Measurements from ENCODE around the gene DCAF4. TPM values are rescaled to one million over a fixed set of nuclear protein-coding genes. Genes with fewer than 3 reads are reported as not detected.

The DCAF4 gene, protein sequence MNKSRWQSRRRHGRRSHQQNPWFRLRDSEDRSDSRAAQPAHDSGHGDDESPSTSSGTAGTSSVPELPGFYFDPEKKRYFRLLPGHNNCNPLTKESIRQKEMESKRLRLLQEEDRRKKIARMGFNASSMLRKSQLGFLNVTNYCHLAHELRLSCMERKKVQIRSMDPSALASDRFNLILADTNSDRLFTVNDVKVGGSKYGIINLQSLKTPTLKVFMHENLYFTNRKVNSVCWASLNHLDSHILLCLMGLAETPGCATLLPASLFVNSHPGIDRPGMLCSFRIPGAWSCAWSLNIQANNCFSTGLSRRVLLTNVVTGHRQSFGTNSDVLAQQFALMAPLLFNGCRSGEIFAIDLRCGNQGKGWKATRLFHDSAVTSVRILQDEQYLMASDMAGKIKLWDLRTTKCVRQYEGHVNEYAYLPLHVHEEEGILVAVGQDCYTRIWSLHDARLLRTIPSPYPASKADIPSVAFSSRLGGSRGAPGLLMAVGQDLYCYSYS
- total RNA-seq, result 10.3 TPM

DNA sequence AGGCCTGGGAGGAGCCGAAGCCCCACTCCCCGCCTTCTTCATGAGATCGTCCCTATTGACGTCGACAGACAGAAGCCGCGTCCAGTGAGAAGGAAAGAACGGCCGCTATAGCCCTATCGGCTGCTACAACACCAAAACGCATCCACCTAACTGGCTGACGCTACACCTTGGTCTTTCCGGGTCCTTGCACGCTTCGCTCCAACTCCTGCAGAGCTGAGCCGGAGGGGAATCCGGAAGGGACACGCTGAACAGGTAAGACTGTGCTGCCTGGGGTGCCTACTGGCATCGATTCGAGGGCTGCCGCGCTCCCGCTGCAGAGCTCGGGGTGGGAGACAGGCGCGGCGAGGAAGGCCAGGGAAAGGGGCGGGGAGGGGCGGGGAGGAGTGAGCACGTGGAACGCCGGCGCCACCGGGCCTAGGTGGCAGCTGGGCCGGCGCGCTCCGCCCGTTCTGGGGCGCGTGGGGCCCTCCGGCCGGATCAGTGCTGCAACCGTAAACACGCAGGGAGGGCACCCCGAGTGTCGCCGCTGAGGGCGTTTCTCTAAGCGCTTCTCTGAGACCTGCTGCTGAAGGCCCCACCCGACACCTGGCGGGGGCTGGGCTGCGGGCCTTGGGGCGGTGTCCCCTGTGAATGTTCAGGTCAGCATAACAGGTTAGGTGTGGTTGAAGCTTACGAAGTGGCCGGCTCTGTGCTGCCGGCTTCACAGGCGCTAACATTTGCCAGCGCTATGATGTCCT is at the start of gene DCAF4:
TSS of gene DCAF4 (plus strand) at position 173 of the 737 bp plus-strand sequence. CDS start 11,515 bp downstream, outside the sequence.
- DNase-seq, result peak; percentile 96

DNA sequence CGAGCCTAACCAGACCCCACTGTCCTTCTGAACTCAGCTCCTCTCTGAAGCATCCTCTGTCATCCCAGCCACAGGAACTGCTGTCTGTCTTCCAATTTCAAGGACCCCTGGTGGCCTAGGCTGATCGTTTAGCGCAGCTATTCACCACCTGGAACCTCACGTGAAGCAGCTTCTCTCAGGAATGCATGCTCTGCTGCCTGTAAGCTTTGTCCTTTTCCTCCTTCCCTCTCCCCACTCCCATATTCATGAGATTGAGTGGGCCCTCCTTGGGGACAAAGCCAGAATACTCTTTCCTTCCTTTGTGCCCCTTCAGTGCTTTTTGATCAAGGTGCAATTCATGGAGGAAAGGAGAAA is 49.6 kb upstream of the DCAF4 start:
- DNase-seq, result no peak

DNA sequence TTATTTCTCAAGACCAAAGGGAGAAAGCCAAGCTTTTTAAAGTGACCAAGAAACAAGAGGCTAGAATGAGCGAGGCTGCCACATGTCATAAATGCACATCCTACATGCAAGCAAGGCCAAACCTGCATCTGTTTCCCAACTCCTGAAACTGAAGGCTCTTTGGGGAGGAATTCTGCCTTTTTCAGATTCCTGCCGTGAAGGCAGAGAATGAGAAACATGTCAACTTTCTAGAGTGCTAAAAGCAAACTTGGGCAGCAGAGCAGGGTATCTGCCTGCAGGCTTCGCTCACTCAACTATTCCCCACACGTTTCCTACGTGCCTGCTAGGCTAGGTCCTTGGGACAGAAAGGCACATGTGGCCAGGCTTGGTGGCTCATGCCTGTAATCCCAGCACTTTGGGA is 47.5 kb upstream of the DCAF4 start:
- DNase-seq, result no peak

DNA sequence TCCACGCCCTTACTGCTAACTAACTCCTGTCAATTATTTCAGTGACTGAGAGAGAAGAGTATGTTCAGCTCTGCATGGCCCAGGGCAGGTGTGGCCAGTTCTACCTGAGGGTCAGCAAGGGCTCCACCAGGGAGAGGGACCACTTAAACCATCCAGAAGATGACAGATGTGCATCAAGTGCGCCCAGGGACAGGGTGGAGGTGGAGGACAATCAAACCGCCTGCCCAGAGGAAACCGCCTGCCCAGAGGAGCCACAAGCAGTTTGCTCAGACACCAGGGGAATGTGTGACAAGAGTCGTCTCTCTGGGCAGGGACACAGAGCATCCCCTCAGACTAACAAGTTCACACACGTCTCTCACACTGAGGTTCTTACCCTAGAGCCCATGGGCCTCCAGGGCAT is 46.8 kb upstream of the DCAF4 start:
- DNase-seq, result no peak

DNA sequence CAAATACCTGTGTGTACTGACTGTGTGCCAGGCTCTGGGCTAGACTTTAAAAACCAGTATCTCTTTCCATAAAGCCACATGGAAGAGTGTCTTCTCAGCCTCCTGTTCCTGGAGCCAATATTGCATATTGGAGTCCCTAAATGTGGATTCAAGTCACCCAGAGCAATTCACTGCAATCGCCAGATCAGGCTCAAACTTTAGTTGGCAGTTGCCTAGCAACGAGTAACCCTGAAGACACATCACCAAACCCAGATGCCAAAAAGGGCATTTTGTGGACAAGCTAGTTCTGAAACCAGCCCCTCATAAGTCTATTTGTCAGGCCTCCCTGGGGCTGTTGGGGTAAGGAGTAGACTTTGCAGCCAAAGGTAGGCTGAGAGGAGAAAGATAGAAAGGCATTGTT is 46.1 kb upstream of the DCAF4 start:
- DNase-seq, result no peak

DNA sequence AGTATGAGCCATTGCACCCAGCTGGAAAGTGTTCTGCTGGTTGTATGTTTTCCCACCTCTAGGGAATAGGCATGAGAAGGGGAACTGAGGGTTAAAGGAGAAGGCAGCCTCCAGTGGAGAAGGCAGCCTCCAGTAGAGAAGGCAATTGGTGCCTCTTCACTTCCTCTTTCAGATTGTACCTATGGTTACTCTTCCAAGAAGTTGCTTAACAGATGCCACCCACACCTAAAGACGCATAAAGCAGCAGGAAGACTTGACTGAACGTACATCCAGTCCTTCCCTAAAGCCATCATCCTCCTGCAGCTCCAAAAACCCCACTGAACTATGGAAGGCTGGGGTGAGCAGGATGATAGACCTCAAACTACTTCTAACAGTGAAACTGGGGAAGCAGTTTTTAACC is 45.4 kb upstream of the DCAF4 start:
- DNase-seq, result no peak

DNA sequence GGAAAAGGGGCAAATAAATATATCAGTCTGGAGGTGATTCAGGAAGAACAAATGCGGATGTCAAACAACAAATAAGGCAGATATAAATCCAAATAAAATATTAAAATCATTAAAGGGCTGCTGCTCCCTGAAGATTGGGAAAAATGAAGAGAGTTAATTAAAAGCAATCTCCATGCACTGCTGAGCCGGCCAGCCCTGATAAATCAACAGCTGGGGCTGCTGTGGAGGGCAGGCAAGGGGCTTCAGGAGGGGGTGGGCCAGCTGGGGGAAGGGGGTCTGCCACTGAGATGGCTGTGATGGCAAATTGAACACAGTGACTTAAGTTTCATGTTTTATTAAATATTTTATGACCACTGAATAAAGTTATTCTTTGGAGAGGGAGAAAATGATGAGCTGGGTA is 44.7 kb upstream of the DCAF4 start:
- DNase-seq, result no peak

DNA sequence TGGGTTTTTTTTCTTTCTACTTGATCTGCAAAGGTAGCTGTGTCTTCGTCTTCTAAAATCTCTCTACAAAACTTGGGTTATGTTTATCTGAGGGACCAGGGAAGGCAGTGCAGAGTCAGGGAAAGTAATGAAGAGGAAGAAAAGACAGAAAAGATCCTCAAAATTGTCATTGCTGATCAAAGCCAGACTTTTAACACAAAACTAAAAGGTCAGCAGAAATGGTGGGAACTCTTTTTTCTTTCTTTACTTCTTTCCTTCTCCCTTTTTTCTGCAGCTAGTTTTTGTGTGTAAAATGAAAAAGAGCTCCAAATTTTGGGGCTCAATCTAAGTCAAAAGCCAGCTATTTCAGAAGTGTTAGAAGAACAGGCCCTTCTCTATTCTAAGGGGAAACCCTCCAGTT is 44.2 kb upstream of the DCAF4 start:
- no peak for DNase-seq

DNA sequence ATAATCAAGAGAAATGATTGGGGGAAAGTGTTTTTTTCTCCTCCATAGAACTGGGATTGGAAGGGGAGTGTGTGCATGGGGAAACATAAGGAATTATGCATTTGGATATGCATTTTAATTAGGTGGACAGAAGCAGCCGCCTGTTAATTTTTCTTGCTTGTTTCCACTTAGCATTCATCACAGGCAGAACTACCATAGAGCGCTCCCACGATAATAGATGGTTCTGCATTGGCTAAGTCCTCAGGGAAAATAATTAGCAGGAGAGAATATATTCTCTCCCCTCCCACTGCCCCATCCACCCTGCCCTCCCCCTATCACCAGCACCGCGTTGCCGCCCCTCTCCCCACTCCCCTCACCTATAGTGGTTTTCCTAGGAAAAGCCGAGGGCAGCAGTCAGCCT is 43.8 kb upstream of the DCAF4 start:
- DNase-seq, result no peak

DNA sequence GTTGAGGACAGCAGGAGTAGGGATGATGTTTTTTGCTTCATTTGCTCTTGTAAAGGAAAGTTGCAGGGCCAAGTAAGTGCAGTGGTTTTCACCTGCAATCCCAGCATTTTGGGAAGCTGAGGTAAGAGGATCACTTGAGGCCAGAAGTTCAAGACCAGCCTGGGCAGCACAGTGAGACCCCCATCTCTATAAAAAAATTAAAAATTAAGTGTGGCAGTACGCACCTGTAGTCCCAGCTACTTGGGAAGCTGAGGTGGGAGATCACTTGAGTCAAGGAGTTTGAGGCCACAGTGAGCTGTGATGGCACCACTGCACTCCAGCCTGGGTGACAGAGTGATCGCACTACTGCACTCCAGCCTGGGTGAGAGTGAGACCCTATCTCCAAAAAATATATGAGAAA is 43.2 kb upstream of the DCAF4 start:
- no peak for DNase-seq

DNA sequence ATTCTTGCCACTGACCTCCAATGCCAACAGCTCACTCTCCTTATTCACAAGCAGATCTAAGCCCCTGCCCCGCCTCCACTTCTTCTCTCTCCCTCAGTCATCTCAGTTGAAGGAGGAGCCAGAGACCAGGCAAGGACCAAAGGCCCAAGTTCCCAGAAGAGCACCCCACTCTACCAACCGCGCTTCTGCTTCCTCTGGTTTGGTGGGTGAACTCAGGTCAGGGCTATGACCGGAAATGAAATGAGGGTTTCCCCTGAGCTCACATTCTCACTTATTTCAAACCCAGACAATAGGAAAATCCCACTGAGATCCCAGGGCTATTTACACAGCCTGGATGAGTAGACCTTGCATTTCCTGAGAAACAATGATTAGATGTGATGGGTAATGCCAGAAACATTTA is 42.3 kb upstream of the DCAF4 start:
- DNase-seq, result no peak

DNA sequence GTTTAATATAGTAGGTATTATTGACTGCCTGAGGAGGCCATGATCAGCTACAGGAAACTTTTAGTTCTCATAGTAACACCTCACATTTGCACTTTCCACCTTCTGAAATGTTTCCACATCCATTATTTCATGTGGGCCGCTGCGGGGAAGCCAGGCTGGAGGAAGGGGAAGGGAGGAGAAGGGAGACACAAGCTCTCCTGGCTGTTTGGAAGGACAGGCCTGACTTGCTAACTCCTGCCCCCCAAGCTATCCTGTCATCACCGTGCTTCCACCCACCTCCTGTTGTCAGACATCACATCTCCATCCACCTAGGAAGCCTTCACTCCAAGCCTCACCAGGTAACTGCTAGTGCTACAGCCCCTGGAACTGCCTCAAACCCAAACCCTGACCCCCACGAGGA is 41.9 kb upstream of the DCAF4 start:
- DNase-seq, result no peak

DNA sequence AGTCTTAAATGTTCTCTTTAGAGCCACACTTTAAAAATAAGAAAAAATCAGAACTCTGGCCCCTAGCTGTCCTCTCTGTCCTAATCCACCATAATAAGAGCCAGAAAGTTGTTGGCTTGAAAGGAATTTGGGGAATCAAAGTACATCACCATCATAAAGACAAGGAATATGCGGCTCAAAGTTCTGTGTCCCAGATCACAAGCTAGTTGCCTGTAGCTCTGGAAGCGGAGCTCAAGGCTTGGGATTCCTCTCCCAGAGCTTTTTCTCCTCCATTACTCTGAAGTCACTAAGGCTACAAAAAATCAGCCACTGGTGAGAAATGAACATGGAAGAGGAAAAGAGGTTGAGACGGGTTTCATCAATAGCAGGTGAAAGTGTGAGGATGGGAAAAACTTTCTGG is 38.8 kb upstream of the DCAF4 start:
- no peak for DNase-seq

DNA sequence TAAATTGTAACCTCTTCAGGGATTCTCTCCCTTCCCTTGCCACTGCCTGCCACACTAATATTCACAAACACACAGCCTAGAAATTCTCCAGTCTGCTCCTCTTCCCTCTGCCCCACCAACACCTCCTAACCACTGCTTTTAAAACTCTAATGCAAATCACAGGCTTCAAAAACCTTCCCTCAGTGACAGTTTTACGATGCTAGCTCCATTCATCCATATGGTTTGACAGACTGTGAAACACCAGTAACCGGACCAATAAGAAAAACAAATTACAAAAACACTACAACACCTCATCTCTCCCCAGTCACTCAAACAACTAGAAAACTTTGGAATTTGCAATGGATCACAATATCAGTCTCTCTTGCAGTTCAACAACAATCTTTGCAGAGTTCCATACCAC is 38.1 kb upstream of the DCAF4 start:
- DNase-seq, result no peak

DNA sequence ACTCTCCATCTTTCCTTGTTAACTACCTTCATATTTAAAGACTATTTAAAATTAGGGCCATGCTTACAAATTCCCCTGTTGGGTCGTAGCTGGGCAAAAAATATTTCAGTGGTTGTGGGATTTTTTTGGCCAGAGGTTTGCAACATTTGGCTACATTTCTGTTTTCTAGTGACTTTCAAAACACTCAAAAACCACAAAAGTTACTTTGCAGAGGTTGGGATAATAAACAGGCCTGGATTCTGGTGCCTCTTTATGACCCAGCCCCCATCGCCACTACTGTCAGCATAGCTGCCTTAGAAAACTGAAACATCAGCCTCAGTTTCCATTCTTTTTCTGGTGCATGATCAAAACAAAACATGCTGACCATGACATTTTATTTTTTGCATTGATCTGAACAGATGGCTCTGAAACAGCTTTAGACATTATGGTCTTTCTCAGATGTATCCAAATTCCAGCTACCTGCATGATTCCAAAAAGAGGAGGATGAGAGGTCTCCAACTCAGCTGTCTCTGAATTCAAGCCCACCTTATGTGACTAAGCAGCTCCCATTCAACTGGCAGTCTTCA is 37.5 kb upstream of the DCAF4 start:
- DNase-seq, result no peak

DNA sequence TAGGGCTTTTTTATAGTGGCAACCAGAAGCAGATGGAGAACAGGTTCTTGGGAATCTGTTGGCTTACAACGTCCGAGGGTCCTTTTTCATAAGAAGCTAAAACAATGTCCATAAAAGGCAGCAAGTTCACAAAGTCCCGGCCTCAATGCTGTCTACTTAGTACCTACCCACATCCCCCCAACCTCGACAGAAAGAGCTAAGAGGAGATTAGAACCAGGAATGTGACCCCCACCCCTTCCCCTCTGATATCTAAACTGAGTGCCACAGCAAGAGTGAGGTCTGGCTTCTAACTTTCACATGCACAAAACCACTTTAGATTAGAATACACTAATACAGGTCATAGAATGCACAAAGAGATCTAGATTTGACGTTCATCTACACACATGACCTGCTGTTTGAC is 36.9 kb upstream of the DCAF4 start:
- no peak for DNase-seq

DNA sequence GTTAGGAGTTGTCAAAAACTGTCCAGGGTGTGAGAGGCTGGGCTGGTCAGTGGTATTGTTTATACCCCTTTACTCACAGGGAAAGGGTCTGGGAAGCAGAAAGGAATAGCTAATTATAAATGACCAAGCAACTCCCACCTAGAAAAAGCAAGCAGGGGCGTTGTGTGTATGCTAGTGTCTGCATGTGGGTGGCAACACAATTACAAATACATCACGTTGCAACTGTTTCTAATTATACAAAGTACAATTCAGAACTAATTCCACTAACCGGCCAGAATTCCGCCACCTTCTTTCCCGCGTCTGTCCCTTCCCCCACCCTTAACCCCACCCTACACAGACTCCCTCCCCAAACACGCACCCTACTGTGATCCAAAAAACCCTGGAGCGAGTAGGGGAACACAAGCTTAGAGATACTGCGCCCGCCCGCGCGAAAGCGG is 34.6 kb upstream of the DCAF4 start:
- no peak for DNase-seq

DNA sequence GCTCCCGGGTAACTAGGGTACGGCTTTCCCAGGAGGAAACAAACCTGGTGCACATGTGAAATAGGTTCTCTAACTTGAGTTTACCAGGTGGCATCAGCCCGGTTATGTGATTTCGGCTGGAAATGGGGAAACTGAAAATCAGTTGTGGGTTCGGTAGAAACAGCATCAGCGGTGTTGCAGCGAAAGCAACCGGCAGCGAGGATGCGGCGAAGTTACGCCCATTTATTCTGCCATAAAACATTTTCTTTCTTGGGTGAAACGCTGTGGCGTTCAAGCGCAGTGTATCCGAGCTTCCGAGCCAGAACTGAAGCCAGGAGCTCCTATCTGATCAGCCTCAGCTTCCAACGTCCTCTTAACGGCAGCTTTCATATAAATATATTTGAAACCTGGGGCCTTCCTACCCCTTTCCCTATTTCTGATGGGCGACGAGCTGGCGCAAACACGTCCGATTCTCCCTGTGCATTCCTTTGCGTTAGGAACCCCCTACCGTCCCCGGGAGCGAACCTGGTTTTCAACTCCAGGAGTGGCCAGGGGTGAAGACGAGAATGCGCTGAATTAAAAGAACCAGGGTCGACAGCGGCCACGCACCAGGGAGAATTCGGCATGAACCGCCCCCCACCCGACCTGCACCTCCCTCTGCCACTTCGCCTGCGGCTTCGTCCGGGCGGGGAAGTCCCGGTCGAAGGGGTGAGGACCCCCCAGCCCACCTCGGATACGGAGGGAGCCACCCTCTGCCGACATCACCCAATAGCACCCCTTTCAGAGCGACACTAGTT is 34.0 kb upstream of the DCAF4 start:
- DNase-seq, result no peak

DNA sequence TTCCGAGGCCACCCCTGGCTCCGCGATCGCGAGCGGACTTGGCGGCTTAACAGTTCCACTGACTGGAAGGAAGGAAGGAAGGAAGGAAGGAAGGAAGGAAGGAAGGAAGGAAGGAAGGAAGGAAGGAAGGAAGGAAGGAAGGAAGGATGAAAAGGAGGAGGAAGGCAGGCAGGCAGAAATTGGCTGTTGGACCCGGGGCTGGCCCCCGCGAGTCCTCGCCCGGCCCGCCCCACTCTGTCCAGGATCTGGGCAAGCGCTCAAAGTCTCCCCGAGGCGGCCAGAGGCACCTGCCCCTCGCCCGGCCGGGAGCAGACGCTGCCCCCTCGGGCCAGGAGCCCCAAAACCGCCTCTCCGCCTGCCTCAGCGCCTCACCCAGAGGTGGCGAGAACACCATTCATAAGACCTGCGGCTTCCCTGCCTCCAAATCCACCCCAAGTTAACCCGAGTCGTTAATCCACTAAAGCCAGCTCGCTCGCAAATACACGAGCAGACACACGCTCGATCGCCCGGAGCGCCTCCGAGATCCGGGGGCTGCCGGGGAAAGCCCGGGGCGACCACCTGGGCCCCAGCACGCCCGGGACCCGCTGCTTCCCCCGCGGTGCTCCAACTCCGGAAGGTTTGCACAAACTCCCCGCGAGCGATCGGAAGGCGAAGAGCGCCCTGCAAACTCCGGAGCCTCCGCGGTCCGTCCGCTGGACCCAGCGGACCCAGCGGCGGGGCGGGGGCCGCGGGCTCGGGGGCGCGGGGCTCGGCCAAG is 33.2 kb upstream of the DCAF4 start:
- no peak for DNase-seq

DNA sequence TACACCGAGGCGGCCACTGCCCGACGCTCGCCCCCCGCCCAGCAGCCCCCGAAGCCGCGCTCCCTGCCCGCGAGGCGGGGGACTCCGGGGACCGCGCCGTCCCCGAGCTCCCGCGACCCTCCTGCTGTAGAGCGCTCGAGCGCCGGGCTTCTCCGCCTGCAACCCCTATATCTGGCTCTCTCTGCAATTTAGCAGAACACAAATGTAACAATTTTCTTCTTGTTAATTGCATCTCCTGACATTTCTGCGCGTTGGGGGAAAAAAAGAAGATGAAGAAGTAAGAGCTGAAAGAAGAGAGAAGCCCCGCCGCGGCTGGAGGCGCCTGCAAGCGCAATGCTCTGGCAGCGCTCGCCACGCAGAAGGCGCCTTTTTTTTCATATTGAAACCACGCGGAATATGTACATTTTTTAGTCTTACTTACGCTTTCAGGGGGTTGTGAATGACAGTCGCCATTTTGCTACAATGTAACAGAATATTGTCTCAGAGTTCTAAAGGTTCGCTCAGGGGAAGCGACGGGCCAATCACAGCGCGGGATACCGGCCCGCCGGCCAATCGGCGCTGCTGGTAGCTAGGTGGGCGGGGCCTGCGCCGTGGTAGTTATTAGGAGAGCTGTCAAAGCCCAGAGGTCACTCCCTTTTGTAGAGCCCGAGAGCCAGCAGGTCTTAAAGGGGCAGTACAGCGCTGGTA is 32.5 kb upstream of the DCAF4 start, which contains the start of gene DPF3:
TSS of gene DPF3 (minus strand) at position 466 of the 687 bp plus-strand sequence. CDS start at position 453, 13 bp downstream.
- peak; percentile 82 for DNase-seq

DNA sequence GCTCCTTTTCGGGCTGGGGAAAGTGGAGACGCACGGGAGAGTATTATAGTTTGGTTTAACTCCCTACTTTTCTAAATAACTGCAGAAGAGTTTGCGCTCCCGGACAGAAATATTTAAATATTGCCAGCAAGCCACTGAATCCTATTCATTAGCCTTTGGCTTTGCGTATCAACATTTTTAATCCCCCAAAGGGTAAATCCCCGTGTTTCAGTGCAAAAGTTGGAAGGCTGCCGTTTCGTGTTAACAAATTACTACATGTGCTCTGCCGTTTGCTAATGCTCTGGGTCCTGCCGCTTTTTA is 32.0 kb upstream of the DCAF4 start:
- DNase-seq, result no peak
